Sigmoid colon (tissue), 7 donors: Measurements from ENCODE around the gene HSD11B2. TPM values are rescaled to one million over a fixed set of nuclear protein-coding genes. Genes with fewer than 3 reads are reported as not detected.

ENCODE experiments used
- DNase-seq: peaks from one replicate; pipeline ENCODE4 v3.0.0-alpha.2; 2019
- H3K27ac ChIP-seq, 4 donors: fragments of 200-600 bp; sonication (generic); one replicate each; pipeline ENCODE4 v1.5.1; 2016 to 2019; ENCODE audit warnings: mild to moderate bottlenecking in 1 of 4
- H3K27me3 ChIP-seq, 3 donors: fragments of 200-600 bp; sonication (generic); one replicate each; pipeline ENCODE4 v1.5.1; 2019; ENCODE audit warnings: mild to moderate bottlenecking in 1 of 3
- H3K36me3 ChIP-seq, 4 donors: fragments of 200-600 bp; sonication (generic); one replicate each; pipeline ENCODE4 v1.5.1; 2016 to 2019
- H3K4me1 ChIP-seq, 4 donors: fragments of 200-600 bp; sonication (generic); one replicate each; pipeline ENCODE4 v1.5.1; 2017 to 2019
- H3K4me3 ChIP-seq, 4 donors: fragments of 200-600 bp; sonication (generic); one replicate each; pipeline ENCODE4 v1.5.1; 2017 to 2019; ENCODE audit warnings: mild to moderate bottlenecking in 2 of 4, moderate library complexity in 1 of 4
- H3K9me3 ChIP-seq, 4 donors: fragments of 200-600 bp in 3 of 4; sonication (generic) in 3 of 4; one replicate each; pipeline versions ENCODE4 v1.5.1 to v1.6.1; 2013 to 2019
- CTCF ChIP-seq, 4 experiments: fragments of 450-650 bp in 3 of 4; fragments of 200-600 bp in 1 of 4; IDR thresholded peaks; one replicate each; pipeline ENCODE4 v1.5.1; 2016 to 2019; ENCODE audit warnings: antibody characterized with exemption in 4 of 4, mild to moderate bottlenecking in 3 of 4, moderate library complexity in 2 of 4
- EP300 ChIP-seq, 4 donors: sonication (generic); formaldehyde crosslinking; IDR thresholded peaks; one replicate each; pipeline ENCODE4 v1.6.1; 2017; ENCODE audit warnings: antibody characterized with exemption in 4 of 4
- POLR2A ChIP-seq, 2 donors: fragments of 450-650 bp; IDR thresholded peaks; one replicate each; pipeline ENCODE4 v1.6.1; 2016; ENCODE audit warnings: antibody characterized with exemption in 2 of 2, mild to moderate bottlenecking in 2 of 2, moderate library complexity in 2 of 2
- POLR2AphosphoS5 ChIP-seq, 4 donors: sonication (generic); formaldehyde crosslinking; IDR thresholded peaks; one replicate each; pipeline ENCODE4 v1.6.1; 2017; ENCODE audit warnings: antibody characterized with exemption in 4 of 4
- WGBS, 2 donors: extraction: QIAGEN DNeasy Blood & Tissue Kit; methylation state at CpG; one replicate each; pipeline ENCODE4 v1.1.7; 2013; 5-methylcytosine and 5-hydroxymethylcytosine counted together
- intact Hi-C: fragments of 100-400 bp; cut with DNase I; formaldehyde crosslinking; loops from one replicate; pipeline ENCODE4 v1.15.1; 2023
- polyA plus RNA-seq, 3 donors: library from polyadenylated mRNA; stranded (reverse); fragments of 200-250 nt; gene quantifications; one replicate each; pipeline ENCODE4 v1.2.3, GENCODE V29; 2013
- total RNA-seq, 4 donors: library from RNA; depleted of rRNA; stranded (reverse); fragments of >200 nt; gene quantifications; one replicate each; pipeline ENCODE4 v1.1.0, GENCODE V29; 2016
- donor health status: healthy with polysubstance abuse.
- donor health status: Bipolar disorder and iron deficiency.
- donor health status: healthy.

HSD11B2 gene
- total and polyA plus RNA-seq, 7 donors = 0.14 to 353 (median 46.1) TPM; not detected in 1

DNA sequence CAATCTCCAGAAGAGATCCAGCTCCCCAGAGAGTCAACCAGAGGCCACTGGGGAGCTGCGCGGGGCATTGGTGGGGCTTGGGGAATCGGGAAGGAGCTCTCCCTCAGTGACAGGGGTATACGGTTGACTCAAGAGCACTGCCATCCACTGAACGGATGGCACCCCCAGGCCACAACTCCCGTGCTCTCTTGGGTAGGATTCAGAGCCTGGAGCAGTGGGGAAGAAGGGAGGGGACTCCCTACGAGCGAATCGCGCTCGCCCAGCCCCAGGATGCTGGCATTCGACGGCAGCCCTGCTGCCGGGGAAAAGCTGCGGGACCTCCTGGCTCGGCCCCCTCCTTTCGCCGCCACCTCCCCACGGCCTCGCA lies 37.1 kb upstream of the HSD11B2 start:
- Histone ChIP-seq H3K9me3 (no peaks in the 10 kb centered on the region), H3K36me3 (no peaks in the 10 kb centered on the region), H3K4me1 (peaks cover 0 to 70% (median 56%) of the 10 kb centered on the region in 4 donors), H3K27ac (peak overlapping the region; percentile 60 to 82 (median 64)), H3K4me3 (peak overlapping the region; percentile 9 to 50 (median 38)), H3K27me3 (peaks cover 0 to 68% (median 26%) of the 10 kb centered on the region in 3 donors)
- intact Hi-C loops = no loop called here
- WGBS, 2 donors = 11 to 19% methylated on average over 20 of the region's 20 CpGs
- no peak for DNase-seq
- no peak for TF ChIP-seq POLR2A (IDR thresholded peaks at IDR 0.05)
- TF ChIP-seq CTCF (IDR thresholded peaks at IDR 0.05) = no peak
- TF ChIP-seq EP300 (IDR thresholded peaks at IDR 0.05) = no peak
- TF ChIP-seq POLR2AphosphoS5 (IDR thresholded peaks at IDR 0.05) = no peak

DNA sequence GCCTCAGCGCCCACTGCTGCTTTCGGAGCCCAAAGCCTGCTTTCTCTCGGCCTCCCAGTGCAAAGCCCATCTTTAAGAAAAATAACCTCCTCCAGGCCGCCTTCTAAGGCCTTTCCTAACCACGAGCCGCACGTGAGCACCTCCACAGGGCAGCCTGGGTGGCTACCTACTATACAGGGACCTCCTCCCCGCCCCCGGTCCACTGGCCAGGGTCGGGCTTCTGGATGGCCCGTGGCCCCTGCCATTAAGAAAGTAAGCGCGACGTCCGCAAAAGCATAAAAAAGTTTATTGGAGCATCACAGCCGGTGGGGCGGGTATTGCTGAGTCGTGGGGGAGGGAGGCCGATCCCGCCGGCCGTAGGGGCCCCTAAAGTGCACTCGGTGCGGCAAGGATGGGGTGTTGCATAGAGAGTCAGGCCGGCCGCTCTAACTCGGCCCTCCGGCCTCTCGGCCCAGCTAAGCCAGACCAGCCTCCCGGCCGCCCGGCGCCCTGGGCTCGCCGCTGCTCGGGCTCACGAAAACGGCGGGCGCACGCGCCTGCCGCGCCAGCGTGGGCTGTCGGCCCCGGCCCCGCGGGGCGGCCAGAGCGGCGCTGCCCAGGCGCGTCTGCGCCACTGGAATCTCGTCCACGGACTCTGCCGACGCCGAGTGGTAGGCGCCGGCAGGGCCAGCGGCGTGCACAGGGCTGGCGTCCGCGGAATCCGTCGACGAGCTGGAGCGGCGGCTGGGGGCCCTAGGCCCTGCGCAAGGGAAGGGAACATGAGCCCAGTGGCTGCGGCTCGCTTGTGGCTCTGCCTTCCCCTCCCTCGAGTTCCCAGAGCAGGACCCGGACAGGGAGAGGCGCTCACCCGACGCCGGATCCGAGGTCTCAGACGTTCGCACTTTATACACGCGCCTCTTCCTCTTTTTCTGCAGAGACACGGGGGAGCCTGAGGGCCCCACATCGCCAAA lies 36.5 kb upstream of the HSD11B2 start:
- TF ChIP-seq POLR2A (IDR thresholded peaks at IDR 0.05) (no peak), EP300 (IDR thresholded peaks at IDR 0.05) (no peak), CTCF (IDR thresholded peaks at IDR 0.05) (no peak), POLR2AphosphoS5 (IDR thresholded peaks at IDR 0.05) (no peak)
- Histone ChIP-seq H3K9me3 (no peaks in the 10 kb centered on the region), H3K27ac (peak overlapping the region; percentile 60 to 82 (median 64)), H3K36me3 (no peaks in the 10 kb centered on the region), H3K4me1 (peaks cover 0 to 77% (median 62%) of the 10 kb centered on the region in 4 donors), H3K4me3 (peak overlapping the region in 2 of 4 donors; percentile 42 to 50), H3K27me3 (peaks cover 0 to 68% (median 26%) of the 10 kb centered on the region in 3 donors)
- intact Hi-C loops = loop anchor here (5.0 kb wide), 2 partner anchors 117 to 147 kb away; partner anchors contain the start of genes FHOD1, PLEKHG4 and SLC9A5
- peak; percentile 70 for DNase-seq
- 32 to 65% methylated on average over 88 of the region's 88 CpGs for WGBS, 2 donors

DNA sequence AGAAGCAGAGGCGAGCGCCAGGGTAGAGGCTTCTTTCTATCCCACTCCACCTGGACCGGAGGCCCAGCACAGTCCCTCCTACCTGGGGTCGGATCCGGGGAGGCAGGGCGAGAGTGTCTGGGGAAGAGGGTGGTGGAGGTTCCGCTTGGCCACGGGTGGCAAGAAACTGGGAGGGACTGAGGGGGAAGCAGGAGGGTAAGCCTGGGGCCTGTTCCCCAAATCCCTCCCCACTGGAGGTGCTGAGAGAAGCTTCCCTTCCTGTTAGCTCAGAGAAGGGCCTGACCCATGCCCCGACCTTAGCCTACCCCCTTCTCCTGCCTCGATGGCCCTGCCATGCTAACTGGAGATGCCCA lies 35.8 kb upstream of the HSD11B2 start:
- Histone ChIP-seq H3K9me3 (no peaks in the 10 kb centered on the region), H3K4me3 (peak overlapping the region in 1 of 4 donors; percentile 50), H3K27ac (peak overlapping the region; percentile 60 to 70 (median 64)), H3K27me3 (peaks cover 0 to 68% (median 26%) of the 10 kb centered on the region in 3 donors), H3K36me3 (no peaks in the 10 kb centered on the region), H3K4me1 (peaks cover 0 to 82% (median 66%) of the 10 kb centered on the region in 4 donors)
- 68 to 73% methylated on average over 10 of the region's 10 CpGs for WGBS, 2 donors
- intact Hi-C loops = loop anchor here (5.0 kb wide), 2 partner anchors 118 to 148 kb away; partner anchors contain the start of genes FHOD1, PLEKHG4 and SLC9A5
- TF ChIP-seq POLR2A (IDR thresholded peaks at IDR 0.05) = no peak
- no peak for TF ChIP-seq CTCF (IDR thresholded peaks at IDR 0.05)
- no peak for TF ChIP-seq POLR2AphosphoS5 (IDR thresholded peaks at IDR 0.05)
- TF ChIP-seq EP300 (IDR thresholded peaks at IDR 0.05) = no peak
- DNase-seq = no peak

DNA sequence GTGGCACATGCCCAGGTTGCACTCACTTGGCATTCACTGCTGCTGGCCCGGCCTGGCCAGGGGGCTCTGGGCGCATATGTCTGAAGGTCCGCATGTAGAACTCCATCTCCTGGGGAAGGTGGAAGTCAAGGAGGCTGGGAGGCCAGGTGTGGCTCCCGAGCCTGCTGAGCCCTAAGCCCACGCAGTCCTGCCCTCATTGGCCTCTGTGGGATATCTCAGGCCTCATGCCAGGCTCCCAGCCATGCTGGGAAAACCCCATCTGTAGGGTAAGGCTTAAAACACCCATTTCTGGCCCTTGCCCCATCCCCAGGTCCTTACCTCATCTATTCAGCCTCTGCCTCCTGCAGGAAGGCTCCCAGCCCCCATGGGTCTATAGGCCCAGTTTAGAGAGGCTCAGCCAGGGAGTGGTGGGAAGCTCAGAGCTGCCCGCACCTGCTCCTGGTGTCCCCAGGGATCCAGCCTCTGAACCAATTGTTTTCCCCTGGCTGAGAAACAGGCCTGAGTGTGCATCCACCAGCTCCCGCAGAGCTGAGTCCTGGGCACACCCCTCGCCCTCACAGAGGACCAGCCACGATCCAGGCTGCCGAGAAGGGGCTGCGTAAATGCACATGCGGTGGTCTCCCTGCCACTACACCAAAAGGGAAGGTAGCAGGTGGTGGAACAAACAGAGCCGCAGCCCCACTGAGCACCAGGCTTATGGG lies 35.3 kb upstream of the HSD11B2 start:
- peaks cover 0 to 82% (median 66%) of the 10 kb centered on the region in 4 donors for H3K4me1 ChIP-seq
- WGBS, 2 donors = 43 to 77% methylated on average over 13 of the region's 13 CpGs

More for the DNA sequence above, 35.3 kb upstream of the HSD11B2 start:
- H3K4me3 ChIP-seq = peak overlapping the region in 1 of 4 donors; percentile 15
- peak overlapping the region in 3 of 4 donors; percentile 42 to 70 (median 57) for H3K27ac ChIP-seq
- peak; percentile 61 for DNase-seq
- H3K27me3 ChIP-seq = peaks cover 0 to 63% (median 26%) of the 10 kb centered on the region in 3 donors
- H3K9me3 ChIP-seq = no peaks in the 10 kb centered on the region
- no peaks in the 10 kb centered on the region for H3K36me3 ChIP-seq
- TF ChIP-seq POLR2AphosphoS5 (IDR thresholded peaks at IDR 0.05) (no peak), POLR2A (IDR thresholded peaks at IDR 0.05) (no peak), EP300 (IDR thresholded peaks at IDR 0.05) (no peak), CTCF (IDR thresholded peaks at IDR 0.05) (no peak)
- intact Hi-C loops = loop anchor here (5.0 kb wide), 2 partner anchors 118 to 148 kb away; partner anchors contain the start of genes FHOD1, PLEKHG4 and SLC9A5
